CD4-positive, alpha-beta T cell (primary cell): ENCODE data around the gene SCN8A. TPM values are rescaled to one million over a fixed set of nuclear protein-coding genes. Genes with fewer than 3 reads are reported as not detected.

Source experiments
- ATAC-seq: fragments of 200-7000 bp; cut with Tn5 transposase; one replicate; pipeline ENCODE4 v1.10.0; 2022; ENCODE audit warnings: mild to moderate bottlenecking; ENCODE audit not compliant: poor library complexity
- CTCF ChIA-PET: fragments of 350-600 bp; sonication (Branson Sonifier 250); formaldehyde crosslinking; loops from one replicate; lab custom pipeline; 2021; ENCODE audit warnings: antibody characterized with exemption, inconsistent platforms; lab: Charles Lee
- POLR2A ChIA-PET: fragments of 350-600 bp; sonication (Branson Sonifier 250); formaldehyde crosslinking; loops from one replicate; lab custom pipeline; 2021; ENCODE audit warnings: antibody characterized with exemption, inconsistent platforms; lab: Charles Lee
- DNase-seq, 14 experiments: peaks; one replicate each; pipeline ENCODE4 v3.0.0-alpha.2; 2013 to 2020; ENCODE audit warnings: mixed read lengths in 2 of 14
- H3K27ac ChIP-seq, 2 donors: one replicate each; pipeline versions ENCODE4 v1.5.1 to v1.7.0; 2013; ENCODE audit warnings: low read length in 2 of 2, low read depth in 1 of 2, mild to moderate bottlenecking in 1 of 2
- H3K27me3 ChIP-seq, 2 experiments: 1 replicate in 1 of 2; 2 replicates in 1 of 2; pipeline versions ENCODE4 v1.6.1 to v1.7.0; 2013; ENCODE audit warnings: low read length in 2 of 2, control low read depth in 1 of 2, mild to moderate bottlenecking in 1 of 2, moderate library complexity in 1 of 2; ENCODE audit not compliant: insufficient read depth in 2 of 2, control insufficient read depth in 1 of 2
- H3K36me3 ChIP-seq: one replicate; pipeline ENCODE4 v1.6.1; 2013; ENCODE audit warnings: low read length, control low read depth; ENCODE audit not compliant: insufficient read depth
- H3K4me1 ChIP-seq: one replicate; pipeline ENCODE4 v1.6.1; 2013; ENCODE audit warnings: low read length, control low read depth; ENCODE audit not compliant: insufficient read depth
- H3K4me3 ChIP-seq: one replicate; pipeline ENCODE4 v1.5.1; 2013; ENCODE audit warnings: mild to moderate bottlenecking, low read length, moderate library complexity
- H3K9me3 ChIP-seq, 2 experiments: 1 replicate in 1 of 2; 2 replicates in 1 of 2; pipeline versions ENCODE4 v1.6.1 to v1.7.0; 2013; ENCODE audit warnings: low read length in 2 of 2, mild to moderate bottlenecking in 2 of 2, control low read depth in 1 of 2, moderate library complexity in 1 of 2; ENCODE audit not compliant: control insufficient read depth in 1 of 2, insufficient read depth in 1 of 2
- H3K27ac Mint-ChIP-seq: one replicate; pipeline ENCODE4 v1.8.0; 2020; ENCODE audit warnings: mixed read lengths
- H3K27me3 Mint-ChIP-seq: one replicate; pipeline ENCODE4 v1.8.0; 2021; ENCODE audit warnings: mixed read lengths
- H3K36me3 Mint-ChIP-seq: one replicate; pipeline ENCODE4 v1.8.0; 2021; ENCODE audit warnings: low read depth, mixed read lengths
- H3K4me1 Mint-ChIP-seq: one replicate; pipeline ENCODE4 v1.8.0; 2021; ENCODE audit warnings: low read depth, mixed read lengths
- H3K4me3 Mint-ChIP-seq: one replicate; pipeline ENCODE4 v1.8.0; 2020; ENCODE audit warnings: mild to moderate bottlenecking, mixed read lengths
- H3K9me3 Mint-ChIP-seq: one replicate; pipeline ENCODE4 v1.8.0; 2020; ENCODE audit warnings: mixed read lengths
- CTCF ChIP-seq: fragments of 200-600 bp; IDR thresholded peaks from one replicate; pipeline ENCODE4 v1.8.0; 2022; ENCODE audit warnings: antibody characterized with exemption, mild to moderate bottlenecking
- intact Hi-C, 2 experiments: fragments of 100-400 bp; cut with DNase I in 1 of 2; cut with micrococcal nuclease in 1 of 2; formaldehyde crosslinking; loops; one replicate each; pipeline versions ENCODE4 v1.15.1 to v1.9.0; 2023 to 2025; cut with DNase I, micrococcal nuclease
- polyA plus RNA-seq, 2 donors: library from polyadenylated mRNA; unstranded; fragments of 120-200 nt; gene quantifications; one replicate each; pipeline ENCODE4 v1.2.1, GENCODE V29; 2013
- total RNA-seq, 174 experiments: library from RNA in 2 of 174; stranded (reverse) in 2 of 174; gene quantifications; one replicate each; pipeline ENCODE4 v1.2.3 and lab custom pipeline; 2021 to 2026

Gene SCN8A
- total RNA-seq, result under 1 TPM; 0.14 to 0.36 TPM
- 0.20 TPM for polyA plus RNA-seq (2013, experiment 1 of 2)
- polyA plus RNA-seq (2013, experiment 2 of 2), result 0.63 TPM
- 0.16 to 4.9 (median 1.2) reads per million in 172 experiments for total RNA-seq (lab: John Stamatoyannopoulos, UW)

- DNase-seq, result peak in 13 of 14 experiments; percentile 14 to 73 (median 33)
- no peak for TF ChIP-seq CTCF
- Mint-ChIP-seq H3K4me3 (peak within 1 kb of the TSS; percentile 87), H3K27ac (no peak within 1 kb of the TSS), H3K9me3 (no peaks in the 10 kb centered on the region), H3K36me3 (no peaks in the 10 kb centered on the region), H3K4me1 (peaks cover 23% of the 10 kb centered on the region), H3K27me3 (peaks cover 69% of the 10 kb centered on the region)
- Histone ChIP-seq H3K4me1 (peaks cover 16% of the 10 kb centered on the region), H3K4me3 (peak within 1 kb of the TSS; percentile 52), H3K36me3 (no peaks in the 10 kb centered on the region), H3K9me3 (no peaks in the 10 kb centered on the region), H3K27ac (no peak within 1 kb of the TSS), H3K27me3 (peaks cover 31 to 40% of the 10 kb centered on the region in 2 experiments)
- intact Hi-C loops, result loop anchor here in 1 of 2 experiments (5.0 kb wide), 1 partner anchor 361 kb away; the partner anchor contains the start of gene ACVR1B
- POLR2A ChIA-PET, result no interaction called here
- CTCF ChIA-PET, result no interaction called here
- peak; percentile 57 for ATAC-seq
Measured at GRCh38 chr12:51591016-51591901, at the start of gene SCN8A. Gene SCN8A, plus strand, starts transcription at chr12:51591233. Its CDS starts 71,585 bp downstream, at chr12:51662818.

GRCh38 chr12:51546097-51546496 is 44.9 kb upstream of the SCN8A start:
- H3K9me3 ChIP-seq, result no peaks in the 10 kb centered on the region
- ChIA-PET POLR2A (no interaction called here), CTCF (no interaction called here)
- Mint-ChIP-seq H3K27ac (no peak overlapping the region), H3K27me3 (peaks cover 11% of the 10 kb centered on the region), H3K4me1 (no peaks in the 10 kb centered on the region), H3K4me3 (no peak overlapping the region), H3K36me3 (no peaks in the 10 kb centered on the region), H3K9me3 (no peaks in the 10 kb centered on the region)
- no peaks in the 10 kb centered on the region for H3K36me3 ChIP-seq
- H3K4me3 ChIP-seq, result no peak overlapping the region
- H3K27me3 ChIP-seq, result peaks cover 5 to 7% of the 10 kb centered on the region in 2 experiments
- intact Hi-C loops, result no loop called here
- TF ChIP-seq CTCF, result no peak
- no peak for DNase-seq
- no peaks in the 10 kb centered on the region for H3K4me1 ChIP-seq
- no peak for ATAC-seq
- no peak overlapping the region for H3K27ac ChIP-seq

- no peaks in the 10 kb centered on the region for H3K36me3 ChIP-seq
- no peaks in the 10 kb centered on the region for H3K9me3 ChIP-seq
- no peak overlapping the region for H3K4me3 ChIP-seq
- peaks cover 5 to 12% of the 10 kb centered on the region in 2 experiments for H3K27me3 ChIP-seq
- ATAC-seq (no peak), DNase-seq (no peak)
- no peaks in the 10 kb centered on the region for H3K4me1 ChIP-seq
- no peak for TF ChIP-seq CTCF
- ChIA-PET CTCF (no interaction called here), POLR2A (no interaction called here)
- Mint-ChIP-seq H3K4me1 (no peaks in the 10 kb centered on the region), H3K27ac (no peak overlapping the region), H3K9me3 (no peaks in the 10 kb centered on the region), H3K36me3 (no peaks in the 10 kb centered on the region), H3K4me3 (no peak overlapping the region), H3K27me3 (peaks cover 11% of the 10 kb centered on the region)
- intact Hi-C loops, result no loop called here
- H3K27ac ChIP-seq, result no peak overlapping the region
Measured at GRCh38 chr12:51547606-51548005, 43.4 kb upstream of the SCN8A start.
